HG03196 (cell line): ENCODE data around the gene CCL16.
"Not testable (repeated sequence)": the region's sequence is repeated elsewhere in the genome, so short reads cannot be mapped to it uniquely, and the experiment has no call there.

ENCODE experiments used
- ATAC-seq: cut with Tn5 transposase; IDR thresholded peaks from one replicate; pipeline ENCODE4 v1.9.1; 2021; ENCODE audit not compliant: unreplicated experiment

CCL16 gene

GRCh38 chr17:35981246-35981645 is at the start of gene CCL16:
CCL16 (minus strand) TSS chr17:35981497; CDS start chr17:35981420, 77 bp downstream.
- ATAC-seq: no peak

GRCh38 chr17:36030956-36031355 is 49.7 kb upstream of the CCL16 start:
- no peak for ATAC-seq

- no peak for ATAC-seq
These were observed 46.5 kb upstream of the CCL16 start for GRCh38 chr17:36027761-36028160.

GRCh38 chr17:36024106-36024869 is 43.0 kb upstream of the CCL16 start:
- ATAC-seq: no peak

- no peak for ATAC-seq
These were observed 38.1 kb upstream of the CCL16 start for GRCh38 chr17:36019423-36019822.

- no peak for ATAC-seq
These were observed 36.5 kb upstream of the CCL16 start, which contains the start of gene CCL23 for GRCh38 chr17:36017799-36018198. CCL23 (minus strand) TSS chr17:36017972; CDS start chr17:36017897, 75 bp downstream.

GRCh38 chr17:36016555-36016954 is 35.3 kb upstream of the CCL16 start:
- no peak for ATAC-seq

GRCh38 chr17:36015895-36016294 is 34.6 kb upstream of the CCL16 start:
- not testable (repeated sequence) for ATAC-seq

- ATAC-seq: no peak
These were observed 33.6 kb upstream of the CCL16 start for GRCh38 chr17:36014946-36015345.

- ATAC-seq: no peak
These were observed 29.9 kb upstream of the CCL16 start for GRCh38 chr17:36011201-36011600.

GRCh38 chr17:36008998-36009665 is 27.8 kb upstream of the CCL16 start:
- ATAC-seq: no peak

- ATAC-seq: no peak
These were observed 23.4 kb upstream of the CCL16 start for GRCh38 chr17:36004594-36005108.

GRCh38 chr17:36002631-36003030 is 21.3 kb upstream of the CCL16 start:
- no peak for ATAC-seq

GRCh38 chr17:36001862-36002603 is 20.7 kb upstream of the CCL16 start:
- ATAC-seq: no peak

- ATAC-seq: no peak
These were observed 19.9 kb upstream of the CCL16 start, which contains the start of gene CCL15 for GRCh38 chr17:36001110-36001771. CCL15 (minus strand) TSS chr17:36001553; CDS start chr17:36001492, 61 bp downstream.

GRCh38 chr17:36000732-36001109 is 19.4 kb upstream of the CCL16 start:
- ATAC-seq: no peak

GRCh38 chr17:35998756-35999155 is 17.5 kb upstream of the CCL16 start:
- ATAC-seq: no peak

- no peak for ATAC-seq
These were observed 16.8 kb upstream of the CCL16 start for GRCh38 chr17:35998018-35998545.

GRCh38 chr17:35995346-35995745 is 14.0 kb upstream of the CCL16 start:
- not testable (repeated sequence) for ATAC-seq

GRCh38 chr17:35991075-35991474 is 9.8 kb upstream of the CCL16 start:
- no peak for ATAC-seq

- no peak for ATAC-seq
These were observed 6.9 kb upstream of the CCL16 start for GRCh38 chr17:35988164-35988563.
